Endothelial cell of umbilical vein (primary cell): Measurements from ENCODE around the gene EPB41L2. TPM values are rescaled to one million over a fixed set of nuclear protein-coding genes. Genes with fewer than 3 reads are reported as not detected.
A peak's percentile ranks its signal among the peaks of the same experiment; 100 is the strongest.

Source experiments
- BruUV-seq: library from RNA; stranded (reverse); fragments of 400-500 nt; replicated peaks from 2 replicates; lab custom pipeline; 2021; lab: Mats Ljungman, UMichigan
- CTCF ChIA-PET: fragments of 300-600, 350-600 bp; sonication (Branson Sonifier 250); formaldehyde crosslinking; loops from one replicate; lab custom pipeline; 2021; ENCODE audit warnings: antibody characterized with exemption, inconsistent platforms; lab: Charles Lee
- POLR2A ChIA-PET: fragments of 300-600, 350-600 bp; sonication (Branson Sonifier 250); formaldehyde crosslinking; loops from one replicate; lab custom pipeline; 2021; ENCODE audit warnings: antibody characterized with exemption, inconsistent platforms; lab: Charles Lee
- DNase-seq: peaks from one replicate; pipeline ENCODE4 v3.0.0-alpha.2; 2011; ENCODE audit warnings: low read depth, low spot score
- FAIRE-seq: peaks from 2 replicates; lab custom pipeline; 2011; peaks lifted over from hg19 to GRCh38; lab: Jason Lieb, UNC
- H2AFZ ChIP-seq: 2 replicates; pipeline ENCODE4 v1.6.0; 2012; ENCODE audit warnings: low read depth, low read length, control low read depth, inconsistent platforms
- H3K27ac ChIP-seq: 2 replicates; pipeline ENCODE4 v1.5.1; 2011; ENCODE audit warnings: low read depth, mild to moderate bottlenecking, control low read depth, low read length, moderate library complexity; ENCODE audit not compliant: insufficient read depth
- H3K27me3 ChIP-seq, 2 experiments: 2 replicates each; pipeline versions ENCODE4 v1.6.0 to v1.6.1; 2011; ENCODE audit warnings: low read length in 2 of 2, mixed read lengths in 1 of 2; ENCODE audit not compliant: control insufficient read depth in 2 of 2, insufficient read depth in 2 of 2
- H3K36me3 ChIP-seq, 2 experiments: 2 replicates in 1 of 2; 3 replicates in 1 of 2; pipeline ENCODE4 v1.5.1; 2011; ENCODE audit warnings: low read length in 2 of 2, mild to moderate bottlenecking in 1 of 2, moderate library complexity in 1 of 2; ENCODE audit not compliant: control insufficient read depth in 2 of 2, insufficient read depth in 2 of 2; ENCODE audit errors: extremely low read depth in 1 of 2
- H3K4me1 ChIP-seq: 3 replicates; pipeline ENCODE4 v1.5.1; 2011; ENCODE audit warnings: mild to moderate bottlenecking, low read length; ENCODE audit not compliant: control insufficient read depth, insufficient read depth; ENCODE audit errors: extremely low read depth
- H3K4me2 ChIP-seq: 2 replicates; pipeline ENCODE4 v1.6.1; 2011; ENCODE audit warnings: low read length, control low read depth, mixed read lengths; ENCODE audit not compliant: insufficient read depth
- H3K4me3 ChIP-seq, 3 experiments: fragments of 200-600 bp in 1 of 3; sonication (generic), shearing (Covaris generic) in 1 of 3; replicated peaks in 1 of 3; 2 replicates each; pipeline ENCODE4 v1.5.1; 2011 to 2016; ENCODE audit warnings: control low read depth in 3 of 3, low read length in 3 of 3, mild to moderate bottlenecking in 2 of 3, inconsistent platforms in 1 of 3, low read depth in 1 of 3, moderate library complexity in 1 of 3; ENCODE audit not compliant: insufficient read depth in 1 of 3
- H3K79me2 ChIP-seq: 2 replicates; pipeline ENCODE4 v1.6.0; 2012; ENCODE audit warnings: low read length, inconsistent platforms; ENCODE audit not compliant: control insufficient read depth, insufficient read depth
- H3K9ac ChIP-seq: replicated peaks from 2 replicates; pipeline ENCODE3; 2011; ENCODE audit warnings: low read length, control low read depth; ENCODE audit not compliant: insufficient read depth; ENCODE audit errors: extremely low read depth
- H3K9me1 ChIP-seq: replicated peaks from 3 replicates; pipeline ENCODE4 v1.6.0; 2011; ENCODE audit warnings: mild to moderate bottlenecking, low read length; ENCODE audit not compliant: control insufficient read depth, insufficient read depth; ENCODE audit errors: extremely low read depth
- H3K9me3 ChIP-seq: replicated peaks from 2 replicates; pipeline ENCODE4 v1.5.1; 2012; ENCODE audit warnings: low read length, inconsistent platforms; ENCODE audit not compliant: control insufficient read depth, insufficient read depth
- H4K20me1 ChIP-seq: replicated peaks from 2 replicates; pipeline ENCODE3; 2011; ENCODE audit warnings: mild to moderate bottlenecking, low read length; ENCODE audit not compliant: control insufficient read depth, insufficient read depth; ENCODE audit errors: extremely low read depth
- CTCF ChIP-seq, 2 donors: IDR thresholded peaks; 1 replicate in 1 of 2; 2 replicates in 1 of 2; pipeline ENCODE4 v1.5.1; 2011; ENCODE audit warnings: low read length in 2 of 2, mild to moderate bottlenecking in 2 of 2, moderate library complexity in 2 of 2, control low read depth in 1 of 2, inconsistent platforms in 1 of 2, low read depth in 1 of 2; ENCODE audit not compliant: insufficient read depth in 1 of 2; ENCODE audit errors: extremely low read depth in 1 of 2
- EZH2 ChIP-seq: IDR thresholded peaks from 2 replicates; pipeline ENCODE4 v1.6.1; 2012; ENCODE audit warnings: borderline replicate concordance, low read depth, mild to moderate bottlenecking, moderate library complexity, low read length, inconsistent platforms; ENCODE audit not compliant: severe bottlenecking
- FOS ChIP-seq: IDR thresholded peaks from 2 replicates; pipeline ENCODE4 v1.6.1; 2011; ENCODE audit warnings: mild to moderate bottlenecking, low read length, moderate library complexity, borderline replicate concordance; ENCODE audit not compliant: insufficient read depth
- GATA2 ChIP-seq: IDR thresholded peaks from 2 replicates; pipeline ENCODE4 v1.7.0; 2011; ENCODE audit warnings: low read depth, mild to moderate bottlenecking, moderate library complexity, mixed read lengths, low read length; ENCODE audit not compliant: insufficient read length, insufficient read depth
- JUN ChIP-seq: IDR thresholded peaks from 2 replicates; pipeline ENCODE4 v1.6.1; 2011; ENCODE audit warnings: borderline replicate concordance, low read depth; ENCODE audit not compliant: insufficient read length, insufficient read depth
- MAX ChIP-seq: IDR thresholded peaks from 2 replicates; pipeline ENCODE4 v1.6.1; 2011; ENCODE audit not compliant: insufficient read depth, insufficient read length
- MYC ChIP-seq: IDR thresholded peaks from one replicate; pipeline ENCODE4 v1.6.1; 2011; ENCODE audit warnings: mild to moderate bottlenecking, low read depth, low read length
- POLR2A ChIP-seq: IDR thresholded peaks from 2 replicates; pipeline ENCODE4 v1.6.1; 2012; ENCODE audit warnings: low read depth, mild to moderate bottlenecking, control low read depth, low read length
- POLR2AphosphoS5 ChIP-seq: IDR thresholded peaks from 2 replicates; pipeline ENCODE4 v1.6.1; 2012; ENCODE audit warnings: low read depth, mild to moderate bottlenecking, control low read depth, low read length, moderate library complexity; ENCODE audit not compliant: insufficient read depth
- dilution Hi-C: fragments of 300-500 bp; cut with MboI; formaldehyde crosslinking; loops from one replicate; pipeline ENCODE4 v1.15.0; 2019; ENCODE audit warnings: low sequenced_read_pairs; ENCODE audit not compliant: extremely low pct_ligation_motif_present
- intact Hi-C: fragments of 100-400 bp; cut with micrococcal nuclease; formaldehyde crosslinking; loops from one replicate; pipeline ENCODE4 v1.10.0; 2022
- polyA plus RNA-seq, 4 experiments: library from polyadenylated mRNA; depleted of rRNA in 3 of 4; stranded (reverse) in 3 of 4; unstranded in 1 of 4; fragments of >200 nt; gene quantifications; 2 replicates each; pipeline versions ENCODE4 v1.2.1 to v1.2.3, GENCODE V29; 2011 to 2012; ENCODE audit warnings: missing spikeins in 1 of 4
- total RNA-seq: library from RNA; stranded (reverse); gene quantifications from 2 replicates; pipeline ENCODE4 v1.2.3, GENCODE V29; 2021

EPB41L2 gene
- total and polyA plus RNA-seq, 2 donors (not counting 3 experiments of a cell fraction or from before 2014, with no cell fraction given), result 26.5 to 87.7 TPM

- Histone ChIP-seq H3K36me3 (no peaks in the 10 kb centered on the region), H3K79me2 (peaks cover 40% of the 10 kb centered on the region), H4K20me1 (no peaks in the 10 kb centered on the region), H3K4me1 (peaks cover 6% of the 10 kb centered on the region), H3K27ac (no peak overlapping the region), H3K9me3 (no peaks in the 10 kb centered on the region), H3K27me3 (no peaks in the 10 kb centered on the region), H3K9ac (no peak overlapping the region), H3K4me2 (no peak overlapping the region), H3K4me3 (no peak overlapping the region), H3K9me1 (no peaks in the 10 kb centered on the region), H2AFZ (no peak overlapping the region)
- intact Hi-C loops, result no loop called here
- peak; percentile 71 for TF ChIP-seq FOS
- TF ChIP-seq MAX, result no peak
- FAIRE-seq (no peak), DNase-seq (no peak)
- dilution Hi-C loops, result no loop called here
- ChIA-PET POLR2A (no interaction called here), CTCF (no interaction called here)
- no TSS peak for BruUV-seq
These were observed 87.7 kb downstream of the EPB41L2 start for GRCh38 chr6:130975325-130975724.

- Histone ChIP-seq H4K20me1 (no peaks in the 10 kb centered on the region), H3K27ac (no peak overlapping the region), H3K4me2 (no peak overlapping the region), H3K9ac (no peak overlapping the region), H3K79me2 (peaks cover 42% of the 10 kb centered on the region), H3K36me3 (no peaks in the 10 kb centered on the region), H2AFZ (no peak overlapping the region), H3K9me3 (no peaks in the 10 kb centered on the region), H3K4me1 (peaks cover 4% of the 10 kb centered on the region), H3K27me3 (no peaks in the 10 kb centered on the region), H3K9me1 (no peaks in the 10 kb centered on the region), H3K4me3 (no peak overlapping the region)
- intact Hi-C loops (no loop called here), dilution Hi-C loops (no loop called here)
- ChIA-PET CTCF (no interaction called here), POLR2A (no interaction called here)
- TF ChIP-seq MYC (no peak), GATA2 (no peak), MAX (no peak), FOS (no peak), POLR2AphosphoS5 (no peak), JUN (no peak), POLR2A (no peak), EZH2 (no peak), CTCF (IDR thresholded peaks at IDR 0.05; ENCODE audit: extremely low read depth in 1 of 2, insufficient read depth in 1 of 2, low read depth in 1 of 2, low read length in 2 of 2) (no peak)
- no peak for FAIRE-seq
- DNase-seq, result no peak
- BruUV-seq, result no TSS peak
These were observed 89.3 kb downstream of the EPB41L2 start for GRCh38 chr6:130973521-130974277.
